Choroid plexus epithelial cell (primary cell): ENCODE results near the gene TAF10.

Experiments
- DNase-seq: peaks from one replicate; pipeline ENCODE4 v3.0.0-alpha.2; 2010; ENCODE audit warnings: low read depth
- H3K4me3 ChIP-seq: 2 replicates; pipeline ENCODE4 v1.5.1; 2011; ENCODE audit warnings: low read depth, mild to moderate bottlenecking, control low read depth, low read length, moderate library complexity
- CTCF ChIP-seq: conservative IDR thresholded peaks from 2 replicates; pipeline ENCODE4 v1.5.1; 2011; ENCODE audit warnings: low read depth, mild to moderate bottlenecking, control low read depth, inconsistent platforms, low read length, moderate library complexity

The TAF10 gene

GRCh38 chr11:6650980-6651379, 39.0 kb upstream of the TAF10 start:
- TF ChIP-seq CTCF, result no peak
- no peak for DNase-seq
- H3K4me3 ChIP-seq, result no peak overlapping the region

- TF ChIP-seq CTCF, result no peak
- DNase-seq, result no peak
- H3K4me3 ChIP-seq, result no peak overlapping the region
Measured at GRCh38 chr11:6650104-6650503, 38.1 kb upstream of the TAF10 start.

GRCh38 chr11:6648501-6648900, 36.5 kb upstream of the TAF10 start:
- no peak overlapping the region for H3K4me3 ChIP-seq
- no peak for TF ChIP-seq CTCF
- no peak for DNase-seq

- no peak overlapping the region for H3K4me3 ChIP-seq
- TF ChIP-seq CTCF, result no peak
- no peak for DNase-seq
Measured at GRCh38 chr11:6647836-6648235, 35.8 kb upstream of the TAF10 start.

GRCh38 chr11:6646918-6647679, 35.1 kb upstream of the TAF10 start:
- TF ChIP-seq CTCF, result no peak
- DNase-seq, result peak; percentile 45
- no peak overlapping the region for H3K4me3 ChIP-seq

GRCh38 chr11:6646576-6646917, 34.5 kb upstream of the TAF10 start:
- no peak overlapping the region for H3K4me3 ChIP-seq
- no peak for TF ChIP-seq CTCF
- peak; percentile 28 for DNase-seq

- no peak for TF ChIP-seq CTCF
- no peak overlapping the region for H3K4me3 ChIP-seq
- peak; percentile 88 for DNase-seq
Measured at GRCh38 chr11:6646071-6646470, 34.1 kb upstream of the TAF10 start.
